ENCODE measurements around the gene GPI. TPM values are rescaled to one million over a fixed set of nuclear protein-coding genes. Genes with fewer than 3 reads are reported as not detected.

Gene GPI
- total and polyA plus RNA-seq, 10 donors: 57.5 to 257 (median 161) TPM

GRCh38 chr19:34348899-34349487 is 16.0 kb upstream of the GPI start:
- Histone ChIP-seq H3K4me1 (peaks cover 0 to 37% (median 15%) of the 10 kb centered on the region in 6 donors), H3K9me3 (no peaks in the 10 kb centered on the region), H3K36me3 (peaks cover 4 to 95% (median 59%) of the 10 kb centered on the region in 6 donors), H3K27me3 (replicated peaks in 1 of 7) (no peaks in the 10 kb centered on the region), H3K4me3 (no peak overlapping the region), H3K27ac (peak overlapping the region in 2 of 8 donors; percentile 65 to 69)
- TF ChIP-seq, protein P1, sequence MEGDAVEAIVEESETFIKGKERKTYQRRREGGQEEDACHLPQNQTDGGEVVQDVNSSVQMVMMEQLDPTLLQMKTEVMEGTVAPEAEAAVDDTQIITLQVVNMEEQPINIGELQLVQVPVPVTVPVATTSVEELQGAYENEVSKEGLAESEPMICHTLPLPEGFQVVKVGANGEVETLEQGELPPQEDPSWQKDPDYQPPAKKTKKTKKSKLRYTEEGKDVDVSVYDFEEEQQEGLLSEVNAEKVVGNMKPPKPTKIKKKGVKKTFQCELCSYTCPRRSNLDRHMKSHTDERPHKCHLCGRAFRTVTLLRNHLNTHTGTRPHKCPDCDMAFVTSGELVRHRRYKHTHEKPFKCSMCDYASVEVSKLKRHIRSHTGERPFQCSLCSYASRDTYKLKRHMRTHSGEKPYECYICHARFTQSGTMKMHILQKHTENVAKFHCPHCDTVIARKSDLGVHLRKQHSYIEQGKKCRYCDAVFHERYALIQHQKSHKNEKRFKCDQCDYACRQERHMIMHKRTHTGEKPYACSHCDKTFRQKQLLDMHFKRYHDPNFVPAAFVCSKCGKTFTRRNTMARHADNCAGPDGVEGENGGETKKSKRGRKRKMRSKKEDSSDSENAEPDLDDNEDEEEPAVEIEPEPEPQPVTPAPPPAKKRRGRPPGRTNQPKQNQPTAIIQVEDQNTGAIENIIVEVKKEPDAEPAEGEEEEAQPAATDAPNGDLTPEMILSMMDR (IDR thresholded peaks at IDR 0.05 in 8 of 11, conservative IDR thresholded peaks at IDR 0.05 in 3 of 11): no peak
- intact Hi-C loops (cut with DNase I; ENCODE audit: low total_unique reads): no loop called here
- WGBS, 5 donors: 91 to 97% (median 94%) methylated on average over 11 of the region's 11 CpGs
- DNase-seq: no peak

GRCh38 chr19:34350161-34350561 is 14.8 kb upstream of the GPI start:
- DNase-seq: no peak
- Histone ChIP-seq H3K9me3 (no peaks in the 10 kb centered on the region), H3K27ac (peak overlapping the region in 5 of 8 donors; percentile 34 to 70 (median 65)), H3K4me1 (peaks cover 0 to 37% (median 15%) of the 10 kb centered on the region in 6 donors), H3K36me3 (peaks cover 4 to 96% (median 61%) of the 10 kb centered on the region in 6 donors), H3K4me3 (no peak overlapping the region), H3K27me3 (replicated peaks in 1 of 7) (no peaks in the 10 kb centered on the region)
- TF ChIP-seq, protein P1 (IDR thresholded peaks at IDR 0.05 in 8 of 11, conservative IDR thresholded peaks at IDR 0.05 in 3 of 11): no peak
- TF ChIP-seq POLR2AphosphoS5 (IDR thresholded peaks at IDR 0.05): peak in 1 of 3 donors; percentile 45
- TF ChIP-seq POLR2A (IDR thresholded peaks at IDR 0.05): no peak
- WGBS, 5 donors: 58 to 79% (median 65%) methylated on average over 7 of the region's 7 CpGs
- intact Hi-C loops (cut with DNase I; ENCODE audit: low total_unique reads): no loop called here

- DNase-seq: no peak
- WGBS, 5 donors: 71 to 86% (median 78%) methylated on average over 4 of the region's 4 CpGs
- Histone ChIP-seq H3K4me1 (peaks cover 0 to 28% (median 12%) of the 10 kb centered on the region in 6 donors), H3K4me3 (no peak overlapping the region), H3K36me3 (peaks cover 4 to 99% (median 57%) of the 10 kb centered on the region in 6 donors), H3K27me3 (replicated peaks in 1 of 7) (no peaks in the 10 kb centered on the region), H3K27ac (peak overlapping the region in 3 of 8 donors; percentile 65 to 70 (median 69)), H3K9me3 (no peaks in the 10 kb centered on the region)
- TF ChIP-seq, protein P1 (IDR thresholded peaks at IDR 0.05 in 8 of 11, conservative IDR thresholded peaks at IDR 0.05 in 3 of 11): no peak
- no peak for TF ChIP-seq POLR2A (IDR thresholded peaks at IDR 0.05)
- TF ChIP-seq POLR2AphosphoS5 (IDR thresholded peaks at IDR 0.05): no peak
- intact Hi-C loops (cut with DNase I; ENCODE audit: low total_unique reads): no loop called here
Measured at GRCh38 chr19:34351382-34351826, 13.6 kb upstream of the GPI start.

DNA sequence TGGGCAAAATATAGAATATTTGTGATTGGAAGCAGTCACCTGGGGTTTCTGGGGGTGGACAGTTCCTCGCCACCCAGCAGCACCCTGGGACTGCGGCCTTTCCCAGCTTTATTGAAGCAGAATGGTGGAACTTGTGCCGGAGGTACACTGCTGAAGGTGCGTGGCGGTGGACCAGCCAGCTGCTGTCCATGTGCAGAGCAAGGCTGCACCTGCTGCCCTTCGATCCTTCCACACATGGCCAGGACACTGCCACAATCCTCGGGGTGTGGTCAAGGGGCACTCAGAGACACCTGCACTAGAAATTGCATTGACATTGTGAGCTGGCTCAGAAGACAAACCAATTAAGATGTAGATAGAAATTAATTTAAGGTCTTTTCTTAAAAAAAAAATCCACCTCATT is 11.4 kb upstream of the GPI start:
- no peak for DNase-seq
- Histone ChIP-seq H3K27ac (no peak overlapping the region), H3K4me3 (no peak overlapping the region), H3K27me3 (replicated peaks in 1 of 7) (no peaks in the 10 kb centered on the region), H3K9me3 (no peaks in the 10 kb centered on the region), H3K36me3 (peaks cover 4 to 77% (median 45%) of the 10 kb centered on the region in 6 donors), H3K4me1 (peaks cover 0 to 34% (median 17%) of the 10 kb centered on the region in 6 donors)
- 91 to 99% (median 96%) methylated on average over 7 of the region's 7 CpGs for WGBS, 5 donors
- TF ChIP-seq, protein P1 (IDR thresholded peaks at IDR 0.05 in 8 of 11, conservative IDR thresholded peaks at IDR 0.05 in 3 of 11): no peak
- TF ChIP-seq POLR2AphosphoS5 (IDR thresholded peaks at IDR 0.05): no peak
- no peak for TF ChIP-seq POLR2A (IDR thresholded peaks at IDR 0.05)
- intact Hi-C loops (cut with DNase I; ENCODE audit: low total_unique reads): no loop called here
